Stimulated activated CD4-positive, alpha-beta T cell treated with anti-CD3 and anti-CD28 coated beads, Interleukin-2, amount 100 ng/mL, for 24 hours (primary cell): ENCODE results near the gene PLA2G6.
"Not testable (repeated sequence)": the region's sequence is repeated elsewhere in the genome, so short reads cannot be mapped to it uniquely, and the experiment has no call there.

ENCODE experiments used
- DNase-seq, 2 donors: peaks; one replicate each; pipeline ENCODE4 v3.0.0-alpha.2; 2020

PLA2G6 gene

DNA sequence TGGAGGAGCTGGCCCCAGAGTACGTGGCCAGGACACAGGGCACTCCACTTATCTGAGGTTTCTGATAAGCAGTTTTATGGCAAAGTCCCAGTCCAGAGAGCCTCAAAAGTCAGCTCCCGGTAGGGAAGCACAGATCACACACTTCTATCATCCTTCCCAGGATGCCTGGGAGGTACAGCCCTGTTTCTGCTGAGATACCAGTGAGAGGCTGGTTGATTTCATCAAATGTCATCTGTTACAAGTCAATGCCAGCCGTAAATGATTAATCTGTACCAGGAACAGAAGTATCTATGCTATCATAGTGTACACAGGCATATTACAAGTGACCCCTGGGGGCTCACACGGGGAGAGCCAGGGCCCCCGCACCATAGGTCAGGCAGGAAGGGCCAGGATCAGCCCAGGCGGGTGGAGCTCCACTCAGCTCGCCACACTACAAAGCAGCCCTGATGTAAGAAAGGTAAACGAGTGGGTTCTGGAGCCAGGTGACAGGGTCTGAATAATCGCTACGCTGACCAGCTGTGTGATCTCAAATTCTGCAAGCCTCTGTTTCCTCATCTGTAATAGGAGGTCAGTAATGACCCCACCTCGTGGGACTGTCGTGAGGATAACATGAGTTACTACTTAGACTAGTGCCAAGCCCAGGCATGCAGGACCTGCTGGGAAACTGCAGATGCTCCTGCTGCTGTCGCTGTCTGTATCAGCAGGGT is 17.6 kb downstream of the PLA2G6 start:
- no peak for DNase-seq

DNA sequence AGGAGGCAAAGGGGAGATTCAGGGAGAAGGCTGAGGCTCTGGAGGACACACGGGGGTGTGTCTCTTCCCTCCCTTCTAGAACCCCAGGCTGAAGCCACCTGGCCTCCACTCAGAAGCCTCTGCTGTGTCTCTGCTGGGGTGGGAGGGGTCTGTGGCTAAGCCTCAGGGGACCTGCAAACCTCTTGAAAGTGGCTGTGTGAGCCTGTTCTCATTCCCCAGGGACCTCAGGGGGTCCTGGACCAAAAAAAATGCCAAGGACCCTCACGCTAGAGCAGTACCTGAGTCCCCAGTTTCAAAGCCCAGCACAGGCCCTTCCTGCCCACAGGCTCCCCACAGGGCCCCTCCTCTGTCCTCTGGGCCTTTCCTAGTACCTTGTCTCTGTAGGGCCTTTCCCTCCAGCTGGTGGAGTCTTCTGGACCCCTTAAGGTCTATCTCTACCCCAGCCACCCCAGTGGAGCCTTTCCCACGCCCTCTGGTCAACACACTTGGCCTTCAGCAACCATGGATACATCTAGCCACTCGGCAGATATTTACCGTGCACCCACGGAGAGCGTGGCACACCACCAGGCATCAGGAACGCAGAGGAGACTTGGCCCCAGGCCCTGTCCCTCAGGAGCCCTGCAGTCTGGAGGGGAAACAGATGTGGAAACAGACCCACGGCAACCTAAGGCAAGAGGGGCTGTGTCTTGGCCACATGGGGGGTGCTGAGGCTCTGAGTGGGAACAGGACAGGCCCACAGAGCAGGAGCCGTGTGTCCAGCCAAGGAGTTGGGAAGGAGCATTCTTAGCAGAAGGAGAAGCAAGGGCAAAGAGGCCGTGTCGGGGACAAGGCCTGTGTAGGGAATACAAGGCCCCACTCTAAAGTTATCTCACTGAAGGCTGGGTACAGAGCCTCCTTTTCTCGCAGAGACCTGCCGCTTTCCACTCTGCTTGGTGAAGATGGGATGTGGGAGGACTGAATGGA is 18.5 kb downstream of the PLA2G6 start:
- DNase-seq, result no peak

DNA sequence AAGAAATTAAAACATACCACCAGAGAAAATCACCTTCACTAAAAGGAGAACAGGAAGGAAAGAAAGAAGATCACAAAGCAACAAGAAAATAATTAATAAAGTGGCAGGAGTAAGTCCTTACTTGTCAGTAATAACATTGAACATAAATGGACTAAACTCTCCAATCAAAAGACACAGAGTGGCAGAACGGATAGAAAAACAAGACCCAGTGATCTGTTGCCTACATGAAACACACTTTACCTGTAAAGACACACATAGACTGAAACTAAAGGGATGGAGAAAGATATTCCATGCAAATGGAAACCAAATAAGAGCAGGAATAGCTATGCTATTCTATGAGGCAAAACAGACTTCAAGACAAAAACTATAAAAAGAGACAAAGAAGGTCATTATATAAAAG is 25.9 kb downstream of the PLA2G6 start:
- DNase-seq, result no peak

DNA sequence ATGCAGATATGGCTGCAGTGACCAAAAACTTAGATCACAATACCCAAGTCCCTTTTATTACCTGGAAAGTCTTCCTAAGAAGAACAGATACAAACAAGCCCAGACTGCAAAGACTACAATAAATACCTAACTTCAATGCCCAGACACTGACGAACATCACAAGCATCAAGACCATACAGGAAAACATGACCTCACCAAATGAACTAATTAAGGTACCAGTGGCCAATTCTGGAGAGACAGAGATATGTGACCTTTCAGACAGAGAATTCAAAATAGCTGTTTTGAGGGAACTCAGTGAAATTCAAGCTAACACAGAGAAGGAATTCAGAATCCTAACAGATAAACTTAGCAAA is 27.1 kb downstream of the PLA2G6 start:
- DNase-seq, result not testable (repeated sequence)

DNA sequence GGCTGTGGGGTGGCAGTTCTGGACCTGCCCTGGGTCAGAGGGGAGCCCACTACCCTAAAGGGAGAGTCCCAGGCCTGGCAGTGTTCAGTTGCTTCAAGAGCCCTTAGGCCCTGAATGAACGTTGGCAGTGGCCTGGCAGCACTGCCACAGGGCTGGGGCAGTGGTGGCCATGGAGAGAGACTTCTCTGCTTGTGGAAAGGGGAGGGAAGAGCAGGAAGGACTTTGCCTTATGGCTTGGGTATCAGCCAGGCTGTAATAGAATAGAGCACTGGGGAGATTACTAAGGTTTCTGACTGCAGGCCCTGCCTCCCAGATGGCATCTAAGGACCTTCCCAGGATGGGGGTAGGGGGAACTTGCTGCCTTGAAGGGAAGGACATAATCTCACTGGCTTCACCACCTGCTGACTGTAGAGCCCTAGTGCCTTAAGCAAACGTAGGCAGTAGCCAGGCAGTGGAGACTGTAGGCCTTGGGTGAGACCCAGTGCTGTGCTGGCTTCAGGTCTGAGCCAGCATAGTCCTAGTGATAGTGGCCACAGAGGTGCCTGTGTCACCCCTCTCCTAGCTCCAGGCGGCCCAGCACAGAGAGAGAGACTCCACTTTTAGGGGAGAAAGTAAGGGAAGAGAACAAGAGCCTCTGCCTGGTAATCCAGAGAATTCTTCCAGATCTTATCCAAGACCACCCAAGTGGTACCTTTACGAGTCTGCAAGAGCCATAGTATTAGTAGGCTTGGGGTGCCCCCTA is 27.6 kb downstream of the PLA2G6 start:
- no peak for DNase-seq

DNA sequence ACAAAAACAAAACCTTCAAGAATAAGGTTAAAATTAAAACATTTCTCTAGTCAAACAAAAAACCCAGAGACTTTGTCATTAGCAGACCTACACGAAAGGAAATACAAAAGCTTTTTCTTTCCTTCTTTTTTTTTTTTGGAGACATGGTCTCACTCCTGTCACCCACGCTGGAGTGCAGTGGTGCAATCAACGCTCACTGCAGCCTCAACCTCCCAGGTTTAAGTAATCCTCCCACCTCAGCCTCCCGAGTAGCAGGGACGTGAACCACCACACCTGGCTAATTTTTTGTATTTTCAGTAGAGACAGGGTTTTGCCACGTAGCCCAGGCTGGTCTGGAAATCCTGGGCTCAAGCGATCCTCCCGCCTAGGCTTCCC is 30.5 kb downstream of the PLA2G6 start:
- DNase-seq, result no peak

DNA sequence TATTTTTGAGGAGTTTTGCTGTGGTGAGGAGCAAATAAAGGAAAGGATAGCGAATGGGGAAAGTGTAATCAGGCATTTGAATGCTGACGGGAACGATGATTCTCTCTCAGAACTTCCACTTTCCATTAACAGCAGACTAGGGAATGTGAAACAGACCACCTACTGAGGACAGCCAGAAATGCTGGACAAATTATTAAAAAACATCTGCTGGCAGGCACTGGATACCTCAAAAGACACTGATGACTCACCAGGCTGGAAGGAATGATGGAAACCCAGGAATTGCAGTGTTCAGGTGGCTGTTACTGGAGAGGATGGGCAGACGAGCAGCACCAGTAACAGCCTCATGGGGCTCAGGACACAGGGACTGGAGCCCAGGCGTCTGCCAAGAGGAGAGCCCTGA is 33.4 kb downstream of the PLA2G6 start:
- no peak for DNase-seq

DNA sequence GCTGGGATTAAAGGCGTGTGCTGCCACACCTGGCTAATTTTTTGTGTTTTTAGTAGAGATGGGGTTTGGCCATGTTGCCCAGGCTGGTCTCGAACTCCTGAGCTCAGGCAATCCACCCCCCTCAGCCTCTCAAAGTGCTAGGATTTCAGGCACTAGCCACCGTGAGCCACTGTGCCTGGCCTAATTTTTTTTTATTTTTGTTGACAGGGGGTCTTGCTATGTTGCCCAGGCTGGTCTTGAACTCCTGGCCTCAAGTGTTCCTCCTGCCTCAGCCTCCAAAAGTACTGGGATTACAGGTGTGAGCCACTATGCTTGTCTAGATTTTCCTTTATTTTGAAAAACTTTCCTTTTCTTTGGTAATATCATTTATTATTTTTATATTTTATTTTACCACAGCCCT is 35.5 kb downstream of the PLA2G6 start:
- not testable (repeated sequence) for DNase-seq

DNA sequence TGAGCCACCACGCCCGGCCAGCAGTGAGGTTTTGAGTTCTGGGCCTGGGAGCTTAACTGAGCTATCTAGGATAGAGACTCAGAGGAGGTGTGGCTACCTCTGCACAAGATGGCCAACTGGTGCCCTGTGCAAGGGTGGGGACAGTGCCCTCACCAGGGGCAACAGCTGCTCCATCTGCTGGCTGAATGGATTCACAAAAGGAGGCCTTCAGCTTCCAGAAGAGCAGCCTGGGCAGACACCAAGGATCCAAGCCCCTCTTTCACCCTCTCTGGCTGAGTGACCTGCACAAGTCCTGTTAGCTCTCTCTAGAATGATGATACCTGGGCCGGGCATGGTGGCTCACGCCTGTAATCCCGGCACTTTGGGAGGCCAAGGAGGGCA is 37.6 kb downstream of the PLA2G6 start:
- DNase-seq, result no peak

DNA sequence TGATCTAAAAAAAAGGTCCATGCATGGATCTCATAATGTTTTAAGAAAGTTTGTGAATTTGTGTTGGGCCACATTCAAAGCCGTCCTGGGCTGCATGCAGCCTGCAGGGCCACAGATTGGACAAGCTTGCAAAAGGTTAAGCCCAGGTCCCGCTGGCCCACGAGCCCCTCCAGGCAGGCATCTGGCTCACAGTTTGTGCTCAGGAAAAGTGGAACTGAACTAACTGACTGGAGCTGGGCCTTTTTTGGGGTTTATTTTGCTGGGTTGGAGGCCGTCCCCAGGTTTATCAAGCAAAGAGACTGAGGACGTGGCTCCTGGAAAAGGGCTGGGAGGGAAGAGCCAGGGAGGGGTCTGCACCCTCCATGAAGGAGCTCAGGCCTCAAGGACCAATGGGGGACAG is 39.0 kb downstream of the PLA2G6 start:
- DNase-seq, result no peak

DNA sequence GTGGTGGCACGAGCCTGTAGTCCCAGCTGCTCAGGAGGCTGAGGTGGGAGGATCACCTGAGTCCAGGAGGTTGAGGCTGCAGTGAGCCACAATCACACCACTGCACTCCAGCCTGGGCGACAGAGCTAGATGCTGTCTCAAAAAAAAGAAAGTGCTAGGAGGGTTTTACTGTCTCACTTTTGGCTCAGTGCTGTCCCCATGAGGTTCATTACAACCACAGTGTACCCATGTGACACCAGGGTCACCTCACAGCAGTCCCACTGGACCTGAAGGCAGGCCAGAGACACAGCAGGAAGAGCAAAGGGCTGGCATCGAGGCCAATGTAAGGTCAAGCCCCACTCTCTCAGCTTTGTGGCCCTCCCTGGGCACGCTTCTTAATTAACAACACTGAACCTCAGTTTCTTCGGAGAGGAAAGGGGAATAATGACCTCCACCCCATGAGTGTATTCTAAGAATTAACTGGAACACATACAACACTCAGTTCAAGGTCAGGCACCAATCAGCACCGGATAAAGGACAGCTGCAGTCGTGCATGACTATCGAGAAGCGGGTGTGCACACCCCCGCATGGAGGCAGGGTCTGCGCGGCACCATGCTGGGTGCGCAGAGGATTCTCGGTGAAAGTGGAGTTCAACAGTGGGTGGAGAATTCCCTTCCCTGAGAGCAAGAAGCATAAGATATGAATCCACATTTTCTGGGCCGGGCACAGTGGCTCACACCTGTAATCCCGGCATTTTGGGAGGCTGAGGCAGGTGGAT is 40.2 kb downstream of the PLA2G6 start:
- no peak for DNase-seq

DNA sequence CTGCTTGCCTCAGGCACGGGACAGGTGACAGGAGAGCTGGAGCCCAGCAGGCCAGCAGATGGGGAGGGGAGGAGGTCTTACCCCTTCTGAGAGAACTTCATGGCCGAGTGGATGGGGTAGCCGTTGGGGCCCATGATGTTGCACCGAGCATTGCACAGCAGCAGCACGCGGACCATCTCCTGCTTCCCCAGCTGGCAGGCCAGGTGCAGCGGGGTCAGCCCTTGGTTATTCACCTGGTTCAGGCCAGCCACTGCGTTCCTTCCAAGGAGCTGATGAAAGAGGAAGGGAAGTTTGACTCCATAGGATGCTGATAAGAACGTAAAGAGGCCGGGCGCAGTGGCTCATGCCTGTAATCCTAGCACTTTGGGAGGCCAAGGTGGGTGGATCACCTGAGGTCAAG is 41.7 kb downstream of the PLA2G6 start:
- no peak for DNase-seq

DNA sequence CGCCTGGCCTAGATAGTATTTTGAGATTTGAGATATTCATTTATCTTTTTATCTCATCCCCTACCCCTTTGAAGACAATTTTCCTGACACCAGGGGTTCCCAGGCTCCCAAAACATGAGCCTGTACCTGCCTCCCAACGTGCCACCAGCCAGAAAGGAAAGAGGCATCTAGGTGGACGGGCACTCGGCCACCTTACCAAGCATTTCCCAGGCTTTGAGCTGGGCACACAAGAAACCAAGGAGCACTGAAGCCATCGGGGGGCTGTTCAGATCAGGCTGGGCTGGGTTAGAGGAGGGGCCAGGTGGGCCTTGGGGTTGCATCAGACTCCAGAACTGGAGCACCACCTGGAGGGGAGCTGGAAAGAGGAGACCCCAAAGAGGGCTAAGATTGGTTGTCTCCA is 42.7 kb downstream of the PLA2G6 start:
- DNase-seq, result no peak

DNA sequence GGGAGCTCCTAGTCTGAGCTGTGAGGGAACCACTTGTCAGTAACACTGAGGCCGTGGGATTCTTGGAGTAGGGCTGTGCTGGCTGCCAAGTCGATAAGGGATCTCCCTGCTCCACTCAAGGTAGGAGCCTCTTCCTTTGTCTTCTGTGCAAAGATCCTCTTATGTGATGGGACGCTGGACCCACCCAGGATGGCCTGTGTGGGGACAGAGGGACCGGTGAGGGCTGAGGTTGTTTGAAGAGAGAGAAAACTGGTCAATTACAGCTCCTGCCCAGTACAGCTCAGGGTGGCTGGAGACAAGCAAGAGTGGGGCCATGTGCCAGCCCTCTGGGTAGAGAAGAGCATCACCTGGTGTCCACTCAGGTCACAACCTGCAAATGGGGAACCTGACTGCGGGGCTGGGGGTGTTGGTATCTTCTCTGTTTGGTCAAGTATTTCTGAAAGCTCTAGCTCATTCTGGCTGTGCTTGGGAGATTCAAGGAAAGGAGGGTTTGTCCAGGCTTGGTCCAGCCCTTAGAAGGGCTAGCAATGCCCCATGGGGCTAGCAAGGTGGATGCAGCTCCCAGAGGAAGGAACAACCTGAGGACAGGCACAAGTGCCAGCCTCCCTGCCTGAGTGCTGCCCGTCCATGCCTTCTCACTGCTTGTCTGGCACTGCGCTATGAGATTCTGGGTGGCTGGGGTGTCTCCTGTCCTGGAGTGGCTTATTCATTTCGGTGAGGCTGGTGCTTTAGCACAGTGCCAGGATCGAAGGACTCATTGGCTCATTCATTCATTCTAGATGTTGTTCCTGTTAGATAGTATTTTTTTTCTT is 43.5 kb downstream of the PLA2G6 start:
- no peak for DNase-seq

DNA sequence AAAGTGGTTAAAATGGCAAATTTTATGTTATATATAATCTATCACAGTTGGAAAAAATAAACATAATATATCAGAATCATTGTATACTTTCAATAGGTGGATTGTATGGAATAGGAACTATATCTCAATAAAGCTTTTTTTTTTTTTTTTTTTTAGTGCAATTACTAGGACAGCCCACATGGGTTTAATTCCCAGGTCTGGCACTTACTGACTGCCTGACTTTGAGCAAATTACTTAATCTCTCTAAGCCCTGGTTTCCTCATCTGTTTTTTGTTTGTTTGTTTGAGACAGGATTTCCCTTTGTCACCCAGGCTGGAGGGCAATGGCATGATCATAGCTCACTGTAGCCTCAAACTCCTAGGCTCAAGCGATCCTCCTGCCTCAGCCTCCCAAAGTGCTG is 45.0 kb downstream of the PLA2G6 start:
- no peak for DNase-seq

DNA sequence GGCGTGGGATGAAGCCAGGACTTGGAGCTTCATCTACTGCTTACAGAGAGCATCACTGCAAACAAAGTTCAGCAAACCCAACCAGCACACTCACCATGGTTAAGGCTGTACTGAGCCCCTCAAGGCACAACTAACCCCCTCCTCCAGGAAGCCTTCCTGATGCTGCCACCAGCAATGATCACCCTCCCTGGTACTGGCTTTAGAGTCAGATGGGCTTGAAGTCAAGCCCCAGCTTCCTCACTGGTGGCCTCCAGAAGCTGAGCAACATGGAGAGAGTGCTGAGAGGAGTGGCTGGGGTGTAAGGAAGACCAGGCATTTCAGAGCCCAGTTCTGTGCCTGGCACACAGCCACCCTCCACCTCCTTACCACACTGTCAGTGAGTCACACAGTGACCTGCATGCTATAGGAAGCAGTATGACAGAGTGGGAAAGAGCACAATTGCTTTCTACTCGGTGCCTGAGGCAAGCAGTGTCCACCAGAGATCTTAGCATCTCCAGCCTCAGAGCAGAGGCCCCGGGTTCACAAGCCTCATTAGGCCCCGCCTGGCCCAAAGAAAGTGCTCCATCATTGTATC is 46.4 kb downstream of the PLA2G6 start:
- DNase-seq, result no peak

DNA sequence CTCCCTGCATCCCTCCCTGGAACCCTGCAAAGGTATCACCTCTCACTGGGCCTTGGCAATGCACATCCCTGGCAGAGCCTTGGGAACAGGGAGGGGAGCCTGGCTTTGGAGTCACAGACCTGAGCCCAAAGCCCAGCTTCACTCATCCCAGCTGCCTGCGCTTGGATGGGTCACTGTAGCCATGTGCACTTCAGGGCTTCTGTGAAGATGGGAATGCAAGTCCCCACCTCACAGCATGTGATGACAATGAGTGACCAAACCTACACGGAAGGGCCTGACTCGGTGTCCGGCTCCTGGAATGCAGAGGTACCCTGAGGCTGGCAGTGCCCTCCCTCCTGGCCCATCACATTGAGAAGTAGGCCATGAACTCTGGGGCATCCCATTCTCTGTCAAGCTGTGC is 48.3 kb downstream of the PLA2G6 start:
- DNase-seq, result no peak

DNA sequence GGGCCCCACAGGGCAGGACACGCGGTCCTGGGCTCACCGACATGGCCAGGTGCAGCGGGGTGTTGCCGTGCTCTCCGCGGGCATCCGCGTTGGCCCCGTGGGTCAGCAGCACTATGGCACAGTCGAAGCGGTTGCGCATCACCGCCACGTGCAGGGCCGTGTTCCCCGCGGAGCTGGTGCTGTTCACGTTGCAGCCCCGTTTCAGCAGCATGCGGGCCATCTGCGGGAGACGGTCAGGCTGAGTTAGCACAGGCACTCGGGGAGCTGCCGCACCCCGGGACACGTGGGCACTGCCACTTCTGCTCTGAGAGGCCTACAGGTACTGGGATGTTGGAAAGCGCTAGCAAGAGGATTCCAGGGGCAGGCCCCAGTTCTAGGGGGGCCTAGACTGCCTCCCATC is 48.8 kb downstream of the PLA2G6 start:
- no peak for DNase-seq

DNA sequence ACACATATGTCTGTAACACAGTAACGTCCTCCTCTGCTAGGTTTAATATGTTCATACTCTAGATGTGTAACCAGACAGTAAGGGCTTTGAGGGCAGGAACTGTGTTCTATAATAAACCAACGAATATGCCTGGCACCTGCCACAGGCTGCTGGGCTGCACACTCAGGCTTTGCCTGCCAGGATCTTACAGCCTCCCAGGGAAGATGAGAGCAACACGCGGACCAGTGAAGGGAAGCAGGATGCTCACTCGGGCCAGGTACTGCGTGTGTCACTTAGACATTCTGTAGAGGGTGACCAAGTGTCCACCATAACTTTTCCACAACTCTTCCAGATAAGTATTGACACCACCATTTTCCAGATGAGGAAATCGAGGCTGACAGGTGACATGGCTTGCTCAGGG is 49.5 kb downstream of the PLA2G6 start:
- no peak for DNase-seq

DNA sequence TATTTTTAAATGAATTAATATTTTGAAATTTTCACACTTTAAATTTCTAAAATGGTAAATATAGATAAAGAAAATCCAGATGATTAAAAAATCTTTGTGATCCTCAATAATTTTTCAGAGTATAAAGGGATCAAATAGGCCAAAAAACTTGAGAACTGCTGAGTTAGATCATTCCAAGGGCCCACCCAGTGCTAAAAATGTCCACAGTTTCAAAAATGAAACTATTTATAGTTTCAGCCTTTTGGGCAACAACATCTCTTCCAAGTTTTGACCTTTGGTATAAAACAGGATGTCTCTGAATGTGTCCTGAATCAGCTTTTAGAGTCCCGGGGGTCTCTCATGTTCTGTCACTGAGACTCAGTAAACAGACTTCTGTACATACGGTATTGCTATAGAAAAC is 50.2 kb downstream of the PLA2G6 start:
- DNase-seq, result no peak

DNA sequence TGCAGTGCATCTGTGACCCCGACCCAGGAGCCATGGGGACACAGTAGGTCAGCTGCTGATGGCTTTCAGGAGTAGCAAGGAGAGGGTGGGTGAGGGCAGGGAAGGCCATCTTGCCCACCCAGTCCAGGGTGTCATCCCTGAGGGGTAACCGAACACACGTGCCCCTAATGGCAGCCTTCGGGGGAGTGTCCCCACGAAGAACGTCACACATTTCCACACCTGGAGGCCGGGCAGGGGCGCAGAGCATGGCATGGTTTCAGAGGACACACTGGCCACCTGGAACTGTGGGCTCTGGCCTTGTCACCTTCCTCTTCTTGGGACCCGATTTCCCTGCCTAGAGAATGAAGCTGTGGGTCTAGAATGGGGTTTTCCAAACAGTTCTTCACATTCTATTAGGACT is 51.8 kb downstream of the PLA2G6 start:
- no peak for DNase-seq

DNA sequence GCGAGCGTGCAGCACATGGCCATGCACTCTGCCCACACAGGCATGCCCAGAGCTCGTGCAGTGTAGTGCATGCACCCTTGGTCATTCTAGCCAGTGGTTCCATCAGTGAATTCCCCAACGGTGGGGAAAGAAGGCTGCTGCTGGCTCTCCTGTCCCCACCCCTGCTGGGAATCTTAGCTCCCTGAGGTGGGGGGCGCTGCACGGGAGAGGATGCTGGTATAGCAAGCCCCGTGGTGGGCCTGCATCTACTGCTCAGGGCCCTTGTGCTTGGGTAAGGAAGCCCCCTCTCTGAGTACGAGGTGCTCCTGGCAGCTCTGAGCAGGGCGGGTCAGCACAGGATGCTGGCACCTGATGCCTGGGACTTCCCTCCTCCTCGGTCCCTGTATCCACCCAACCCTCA is 52.6 kb downstream of the PLA2G6 start:
- no peak for DNase-seq
